ENCODE data around the gene FXYD5.

FXYD5 gene

DNA sequence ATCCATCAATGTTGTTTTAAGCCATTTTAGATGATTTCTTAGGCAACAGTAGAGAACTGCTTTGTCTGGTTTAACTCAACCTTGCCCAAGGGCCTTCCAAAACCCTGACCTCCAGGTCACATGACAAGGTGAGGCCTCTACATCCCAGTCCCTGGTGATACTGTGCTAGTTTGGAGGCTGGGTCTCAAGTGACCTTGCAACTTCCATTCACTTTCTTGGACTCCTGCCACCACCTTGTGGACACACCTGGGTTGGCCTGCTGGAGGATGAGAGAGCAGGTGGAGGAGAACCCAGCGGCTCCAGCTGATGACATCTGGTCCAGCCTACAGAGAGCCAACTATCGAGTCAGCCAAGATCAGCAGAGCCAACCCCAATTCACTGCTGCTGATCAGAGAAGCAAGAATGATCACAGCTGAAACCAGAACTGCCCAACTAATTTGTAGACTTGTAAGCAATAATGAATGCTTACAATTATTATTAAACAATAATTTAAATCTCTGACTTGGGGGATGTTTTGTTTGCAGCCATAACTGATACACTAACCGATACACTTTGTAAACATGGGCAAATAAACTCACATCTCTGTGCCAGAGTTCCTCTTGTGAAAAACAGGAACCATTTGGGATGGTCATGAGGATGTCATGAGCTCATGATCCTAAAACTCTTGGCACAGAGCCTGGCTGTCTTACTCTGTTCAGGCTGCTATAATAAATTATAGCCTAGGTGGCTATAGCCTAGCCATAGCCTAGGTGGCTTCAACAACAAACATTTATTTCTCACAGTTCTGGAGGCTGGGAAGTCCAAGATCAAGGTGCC, 62.5 kb downstream of the FXYD5 start:
- DNase-seq, result no peak

GRCh38 chr19:35217649-35217990, 63.1 kb downstream of the FXYD5 start:
- DNase-seq, result no peak

- no peak for DNase-seq
Observed at GRCh38 chr19:35219008-35219407, 64.5 kb downstream of the FXYD5 start.
